H1 (cell line): Measurements from ENCODE around the gene SLC9A3.

Experiments used
- CEBPB ChIP-seq: IDR thresholded peaks from 2 replicates; pipeline ENCODE4 v1.6.1; 2012; ENCODE audit warnings: low read depth, low read length
- RXRA ChIP-seq: IDR thresholded peaks from 2 replicates; pipeline ENCODE4 v1.6.1; 2011; ENCODE audit warnings: low read depth, mild to moderate bottlenecking, low read length, moderate library complexity; ENCODE audit not compliant: insufficient read depth
- SIN3A ChIP-seq, 2 experiments: IDR thresholded peaks in 1 of 2; conservative IDR thresholded peaks in 1 of 2; 2 replicates each; pipeline ENCODE4 v1.6.1; 2011 to 2012; ENCODE audit warnings: low read length in 2 of 2, improper control_type of control experiment in 1 of 2, low read depth in 1 of 2, mild to moderate bottlenecking in 1 of 2
- TAF1 ChIP-seq: IDR thresholded peaks from 2 replicates; pipeline ENCODE4 v1.6.1; 2011; ENCODE audit warnings: mild to moderate bottlenecking, low read depth, low read length
- TF ChIP-seq, protein P1 (sequence below): IDR thresholded peaks from 2 replicates; pipeline ENCODE4 v1.6.1; 2011; ENCODE audit warnings: low read length, improper control_type of control experiment
- TF ChIP-seq, protein P2 (sequence below): IDR thresholded peaks from 2 replicates; pipeline ENCODE4 v1.6.1; 2012; ENCODE audit warnings: inconsistent platforms
- TF ChIP-seq, protein P3 (sequence below), 3 experiments: IDR thresholded peaks; 1 replicate in 2 of 3; 2 replicates in 1 of 3; pipeline versions ENCODE4 v1.5.1 to v1.6.1; 2011; ENCODE audit warnings: low read length in 3 of 3, mild to moderate bottlenecking in 3 of 3, inconsistent platforms in 2 of 3, low read depth in 1 of 3, moderate library complexity in 1 of 3; ENCODE audit not compliant: insufficient read depth in 1 of 3; ENCODE audit errors: control extremely low read depth in 1 of 3

DNA sequence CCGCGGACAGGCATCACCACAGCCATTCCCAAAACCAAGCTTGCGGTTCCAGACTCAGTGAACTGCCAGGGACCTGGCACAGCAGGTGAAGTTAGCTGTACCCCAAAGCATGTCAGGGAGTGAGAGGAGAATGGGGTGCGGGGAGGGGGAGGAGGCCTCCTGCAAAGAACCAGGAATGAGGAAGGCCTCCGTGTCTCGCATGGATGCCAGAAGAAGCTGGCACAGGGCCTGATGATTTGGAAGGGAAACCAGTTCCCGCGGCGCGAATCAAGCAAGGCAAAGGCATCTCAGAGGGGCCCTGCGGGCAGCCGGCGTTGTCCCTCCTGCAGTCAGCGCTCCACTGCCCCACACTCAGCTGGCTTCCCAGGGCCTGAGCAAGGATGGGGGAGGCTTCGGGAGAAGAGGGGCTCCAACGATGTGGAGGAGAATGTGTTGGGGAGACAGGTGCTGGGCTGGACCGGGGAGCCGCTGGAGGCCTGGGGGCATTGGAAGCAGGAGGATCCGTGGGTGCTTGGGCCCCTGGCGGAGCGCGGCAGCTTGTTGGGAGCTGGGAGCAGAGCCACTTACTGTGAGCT is 14.6 kb downstream of the SLC9A3 start:
- TF ChIP-seq SIN3A (conservative IDR thresholded peaks at IDR 0.05 in 1 of 2, IDR thresholded peaks at IDR 0.05 in 1 of 2; ENCODE audit: low read depth in 1 of 2, low read length in 2 of 2) (no peak), TAF1 (no peak), CEBPB (no peak), RXRA (no peak)
- TF ChIP-seq, protein P1, sequence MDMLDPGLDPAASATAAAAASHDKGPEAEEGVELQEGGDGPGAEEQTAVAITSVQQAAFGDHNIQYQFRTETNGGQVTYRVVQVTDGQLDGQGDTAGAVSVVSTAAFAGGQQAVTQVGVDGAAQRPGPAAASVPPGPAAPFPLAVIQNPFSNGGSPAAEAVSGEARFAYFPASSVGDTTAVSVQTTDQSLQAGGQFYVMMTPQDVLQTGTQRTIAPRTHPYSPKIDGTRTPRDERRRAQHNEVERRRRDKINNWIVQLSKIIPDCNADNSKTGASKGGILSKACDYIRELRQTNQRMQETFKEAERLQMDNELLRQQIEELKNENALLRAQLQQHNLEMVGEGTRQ, result no peak
- TF ChIP-seq, protein P2, sequence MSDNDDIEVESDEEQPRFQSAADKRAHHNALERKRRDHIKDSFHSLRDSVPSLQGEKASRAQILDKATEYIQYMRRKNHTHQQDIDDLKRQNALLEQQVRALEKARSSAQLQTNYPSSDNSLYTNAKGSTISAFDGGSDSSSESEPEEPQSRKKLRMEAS, result no peak
- TF ChIP-seq, protein P3, sequence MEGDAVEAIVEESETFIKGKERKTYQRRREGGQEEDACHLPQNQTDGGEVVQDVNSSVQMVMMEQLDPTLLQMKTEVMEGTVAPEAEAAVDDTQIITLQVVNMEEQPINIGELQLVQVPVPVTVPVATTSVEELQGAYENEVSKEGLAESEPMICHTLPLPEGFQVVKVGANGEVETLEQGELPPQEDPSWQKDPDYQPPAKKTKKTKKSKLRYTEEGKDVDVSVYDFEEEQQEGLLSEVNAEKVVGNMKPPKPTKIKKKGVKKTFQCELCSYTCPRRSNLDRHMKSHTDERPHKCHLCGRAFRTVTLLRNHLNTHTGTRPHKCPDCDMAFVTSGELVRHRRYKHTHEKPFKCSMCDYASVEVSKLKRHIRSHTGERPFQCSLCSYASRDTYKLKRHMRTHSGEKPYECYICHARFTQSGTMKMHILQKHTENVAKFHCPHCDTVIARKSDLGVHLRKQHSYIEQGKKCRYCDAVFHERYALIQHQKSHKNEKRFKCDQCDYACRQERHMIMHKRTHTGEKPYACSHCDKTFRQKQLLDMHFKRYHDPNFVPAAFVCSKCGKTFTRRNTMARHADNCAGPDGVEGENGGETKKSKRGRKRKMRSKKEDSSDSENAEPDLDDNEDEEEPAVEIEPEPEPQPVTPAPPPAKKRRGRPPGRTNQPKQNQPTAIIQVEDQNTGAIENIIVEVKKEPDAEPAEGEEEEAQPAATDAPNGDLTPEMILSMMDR (IDR thresholded peaks at IDR 0.05; ENCODE audit: control extremely low read depth in 1 of 3, insufficient read depth in 1 of 3, low read depth in 1 of 3, low read length in 3 of 3), result no peak
